ENCODE results near the gene FRZB. TPM values are rescaled to one million over a fixed set of nuclear protein-coding genes. Genes with fewer than 3 reads are reported as not detected.
A peak's percentile ranks its signal among the peaks of the same experiment; 100 is the strongest.
"Not testable (repeated sequence)": the region's sequence is repeated elsewhere in the genome, so short reads cannot be mapped to it uniquely, and the experiment has no call there.

Gene FRZB
- total RNA-seq, 1 donor from 2014 or later, result 0.68 TPM

DNA sequence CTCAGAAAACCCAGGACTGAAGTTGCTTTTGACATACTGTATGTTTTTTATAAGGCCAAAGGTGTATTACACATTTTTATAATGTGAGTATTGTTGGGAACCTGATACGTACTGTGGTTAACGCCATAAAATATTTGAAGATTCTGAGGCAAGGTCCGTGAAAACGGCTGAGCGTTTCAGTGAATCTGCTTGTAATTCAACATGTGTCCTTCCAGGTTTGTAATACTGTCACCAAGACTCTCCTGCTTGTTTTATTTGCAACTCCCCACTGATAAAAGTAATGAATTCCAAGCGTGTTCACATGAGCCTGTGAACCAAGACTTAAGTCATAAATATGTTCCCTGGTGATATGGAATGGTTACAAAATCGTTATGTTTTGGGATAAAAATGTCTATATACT lies 23.9 kb upstream of the FRZB start:
- DNase-seq, result no peak

DNA sequence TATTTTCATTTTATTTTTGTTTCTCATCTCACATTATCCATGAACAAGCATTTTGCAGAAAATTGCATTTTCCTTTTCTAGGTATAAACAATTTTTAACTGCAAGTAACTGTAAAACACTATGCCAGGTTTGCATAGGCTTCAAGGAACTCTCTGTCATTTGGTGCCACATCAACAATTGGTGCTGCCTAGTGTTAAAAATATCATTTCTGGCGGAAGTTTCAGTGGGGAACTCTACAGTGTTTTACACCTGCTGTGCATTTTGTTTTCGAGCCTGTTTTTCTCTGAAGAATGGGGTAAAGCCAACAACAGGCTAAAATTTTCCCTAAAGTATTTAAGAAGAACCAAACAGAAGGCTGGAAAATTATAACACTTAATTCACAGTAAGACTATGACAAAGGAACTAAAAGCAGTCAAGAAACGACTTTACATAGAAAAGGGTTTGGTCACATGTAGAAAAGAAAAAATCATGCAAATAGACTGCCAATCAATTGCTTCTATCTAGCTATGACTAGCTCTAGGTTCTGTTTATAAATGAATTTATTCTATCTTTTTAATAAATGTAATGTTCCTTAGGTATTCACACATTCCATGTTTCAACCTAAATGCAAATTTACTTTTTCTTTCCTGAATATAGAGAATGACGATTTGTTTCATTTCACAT lies 21.4 kb upstream of the FRZB start:
- DNase-seq, result no peak

DNA sequence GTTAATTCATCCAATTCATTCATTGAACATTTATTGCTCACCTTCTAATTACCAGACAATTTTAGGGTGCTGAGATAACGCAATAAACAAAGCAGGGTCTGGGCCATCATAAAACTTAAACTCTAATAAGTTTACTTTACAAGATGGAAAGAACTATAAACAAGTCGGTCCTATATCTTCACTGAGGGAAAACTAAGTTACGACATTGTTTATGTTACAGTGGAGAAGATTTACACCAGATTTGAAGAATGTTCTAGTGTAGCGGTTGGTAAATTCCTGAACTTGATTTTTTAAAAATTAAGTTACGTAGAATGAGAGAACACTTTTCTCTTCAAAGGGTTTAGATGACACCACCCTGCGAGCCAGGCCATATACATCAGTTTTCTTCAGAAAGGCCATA lies 20.7 kb upstream of the FRZB start:
- DNase-seq, result no peak

DNA sequence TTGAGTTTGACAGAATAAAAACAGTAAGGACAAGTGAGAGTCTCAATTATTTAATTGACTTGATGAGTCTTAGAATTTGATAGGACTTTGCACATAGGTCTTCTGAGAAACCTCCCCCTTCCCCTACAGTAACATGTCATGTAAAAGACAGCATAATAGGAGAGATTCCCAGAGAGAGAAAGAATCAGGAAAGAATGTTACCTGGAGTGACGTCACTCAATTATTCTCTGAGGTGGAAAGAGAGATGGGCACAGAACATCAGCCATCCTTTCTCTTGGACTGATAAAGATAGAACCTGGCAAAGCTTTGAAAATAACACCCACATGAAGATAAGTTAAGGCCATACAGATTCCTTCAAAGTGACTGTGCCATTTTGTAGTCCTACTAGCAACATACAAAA lies 19.3 kb upstream of the FRZB start:
- DNase-seq, result no peak

DNA sequence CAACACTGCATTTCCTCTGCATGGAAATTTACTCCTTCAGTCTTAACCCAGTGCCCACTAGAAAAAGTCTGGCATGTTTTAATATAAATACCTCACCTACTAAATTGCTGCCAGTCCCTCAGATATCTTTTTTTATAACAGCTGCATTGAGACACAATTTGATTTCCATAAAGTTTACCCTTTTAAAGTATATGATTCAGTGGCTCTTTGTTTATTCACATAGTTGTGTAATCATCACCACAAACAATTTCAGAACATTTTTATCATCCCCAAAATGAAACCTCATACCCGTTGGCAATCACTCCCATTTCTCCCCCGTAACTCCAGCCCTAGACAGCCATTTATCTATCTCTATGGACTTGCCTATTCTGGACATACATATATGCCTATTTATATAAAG lies 17.0 kb upstream of the FRZB start:
- no peak for DNase-seq

DNA sequence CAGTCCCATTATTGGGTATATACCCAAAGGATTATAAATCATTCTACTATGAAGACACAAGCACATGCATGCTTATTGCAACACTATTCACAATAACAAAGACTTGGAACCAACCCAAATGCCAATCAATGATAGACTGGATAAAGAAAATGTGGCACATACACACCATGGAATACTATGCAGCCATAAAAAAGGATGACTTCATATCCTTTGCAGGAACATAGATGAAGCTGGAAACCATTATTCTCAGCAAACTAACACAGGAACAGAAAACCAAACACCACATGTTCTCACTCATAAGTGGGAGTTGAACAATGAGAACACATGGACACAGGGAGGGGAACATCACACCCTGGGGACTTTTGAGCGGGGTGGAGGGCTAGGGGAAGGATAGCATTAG lies 13.7 kb upstream of the FRZB start:
- DNase-seq, result not testable (repeated sequence)

DNA sequence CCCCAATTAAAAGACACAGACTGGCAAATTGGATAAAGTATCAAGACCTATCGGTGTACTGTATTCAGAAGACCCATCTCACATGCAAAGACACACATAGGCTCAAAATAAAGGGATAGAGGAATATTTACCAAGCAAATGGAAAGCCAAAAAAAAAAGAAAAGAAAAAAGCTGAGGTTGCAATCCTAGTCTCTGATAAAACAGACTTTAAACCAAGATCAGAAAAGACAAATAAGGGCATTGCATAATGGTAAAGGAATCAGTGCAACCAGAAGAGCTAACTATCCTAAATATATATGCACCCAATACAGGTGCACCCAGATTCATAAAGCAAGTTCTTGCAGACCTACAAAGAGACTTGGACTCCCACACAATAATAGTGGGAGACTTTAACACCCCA lies 10.2 kb upstream of the FRZB start:
- DNase-seq, result not testable (repeated sequence)

DNA sequence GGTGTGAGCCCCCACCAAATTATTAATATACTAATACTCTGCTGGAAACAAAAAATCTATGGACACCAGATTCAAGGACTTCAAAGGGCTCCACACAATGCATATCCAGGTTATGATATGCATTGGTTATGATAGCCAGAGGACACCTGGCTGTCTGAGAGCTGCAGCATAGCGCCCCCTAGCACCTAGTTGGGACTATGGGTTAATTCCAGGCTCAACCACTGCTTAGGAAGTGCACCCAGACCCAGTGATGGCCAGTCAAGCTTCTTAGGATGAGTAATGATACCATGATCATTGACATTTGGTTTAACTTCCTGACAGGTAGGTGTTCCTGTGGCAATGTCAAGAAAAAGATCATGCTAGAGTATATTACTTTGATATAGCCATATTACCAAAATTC lies 3.8 kb upstream of the FRZB start:
- DNase-seq, result peak; percentile 23

DNA sequence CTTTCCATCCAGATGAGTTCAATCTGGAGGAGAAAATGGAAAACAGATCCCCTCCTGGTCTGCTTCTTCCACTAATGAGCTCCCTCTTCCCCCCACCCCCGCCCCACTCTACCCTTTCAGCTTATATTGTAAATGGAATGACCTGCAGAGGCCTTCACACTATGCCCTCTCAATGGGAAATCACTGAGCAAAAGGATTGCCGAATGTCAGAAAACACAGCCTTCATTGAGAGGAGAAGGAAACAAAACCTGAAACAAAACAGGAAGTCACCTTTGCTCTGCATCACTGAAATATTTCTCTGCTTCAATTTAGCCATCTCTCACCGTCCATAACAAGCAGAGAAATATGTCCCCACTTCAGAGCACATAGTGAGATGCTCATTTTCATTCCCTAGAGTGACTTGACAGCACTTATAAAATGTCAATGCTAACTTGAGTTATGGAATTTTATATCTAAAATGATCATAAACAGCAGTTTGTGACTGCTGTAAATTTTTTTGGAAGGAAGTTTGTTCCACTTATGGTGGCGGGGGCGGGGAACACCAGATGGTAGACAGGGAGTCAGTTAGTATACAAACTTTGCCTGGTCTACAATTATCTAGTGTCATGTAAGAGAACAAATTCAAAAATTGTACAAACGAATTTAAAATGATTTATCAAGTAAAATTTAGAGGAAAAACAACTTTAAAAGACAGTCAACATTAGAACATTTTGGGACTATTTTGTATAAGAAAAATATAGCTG lies 1.8 kb upstream of the FRZB start:
- DNase-seq, result no peak

DNA sequence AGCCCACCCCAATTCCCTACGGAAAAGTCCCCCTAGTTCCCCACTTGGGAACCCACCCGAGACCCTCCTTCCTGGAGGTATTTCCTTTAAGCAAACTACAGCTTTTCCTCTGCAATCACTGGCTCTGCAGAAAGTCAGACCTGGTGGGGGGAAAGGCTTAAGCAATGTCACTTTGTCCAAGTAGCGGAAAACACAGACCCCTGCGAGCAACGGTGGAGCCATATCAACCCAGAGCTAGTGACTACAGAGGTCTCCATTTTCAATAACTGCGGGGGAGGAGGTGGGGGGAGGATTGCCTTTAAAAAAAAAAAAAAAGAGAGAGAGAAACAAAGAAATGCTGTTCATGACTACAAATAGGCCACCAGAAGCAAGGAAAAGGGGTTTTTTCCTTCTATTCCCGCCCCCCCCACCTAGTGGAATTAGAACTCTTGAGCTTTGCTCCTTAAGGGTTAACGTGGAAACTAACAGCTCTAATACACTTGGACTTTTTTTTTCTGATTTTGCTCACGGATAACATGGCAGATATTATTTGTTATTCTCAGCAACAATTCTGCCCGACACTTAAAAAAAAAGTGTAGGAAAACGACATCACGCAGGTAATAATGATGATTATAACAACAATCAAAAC lies 1.1 kb upstream of the FRZB start:
- DNase-seq, result no peak

DNA sequence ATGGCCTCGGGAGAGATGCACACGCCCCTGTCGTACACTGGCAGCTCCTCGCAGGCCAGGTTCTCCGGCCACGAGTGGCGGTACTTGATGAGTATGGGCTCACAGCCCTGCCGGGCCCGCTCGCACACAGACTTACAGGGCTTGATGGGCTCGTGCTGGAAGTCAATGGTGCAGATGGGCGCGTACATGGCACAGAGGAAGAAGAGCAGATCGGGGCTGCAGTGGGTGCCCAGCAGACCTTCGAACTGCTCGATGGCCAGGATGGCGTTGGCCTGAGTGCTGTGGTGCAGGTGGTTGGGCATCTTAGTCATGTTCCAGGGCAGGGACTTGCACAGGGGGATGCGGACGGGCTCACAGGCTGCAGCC lies 359 bp downstream of the FRZB start:
- DNase-seq, result no peak

DNA sequence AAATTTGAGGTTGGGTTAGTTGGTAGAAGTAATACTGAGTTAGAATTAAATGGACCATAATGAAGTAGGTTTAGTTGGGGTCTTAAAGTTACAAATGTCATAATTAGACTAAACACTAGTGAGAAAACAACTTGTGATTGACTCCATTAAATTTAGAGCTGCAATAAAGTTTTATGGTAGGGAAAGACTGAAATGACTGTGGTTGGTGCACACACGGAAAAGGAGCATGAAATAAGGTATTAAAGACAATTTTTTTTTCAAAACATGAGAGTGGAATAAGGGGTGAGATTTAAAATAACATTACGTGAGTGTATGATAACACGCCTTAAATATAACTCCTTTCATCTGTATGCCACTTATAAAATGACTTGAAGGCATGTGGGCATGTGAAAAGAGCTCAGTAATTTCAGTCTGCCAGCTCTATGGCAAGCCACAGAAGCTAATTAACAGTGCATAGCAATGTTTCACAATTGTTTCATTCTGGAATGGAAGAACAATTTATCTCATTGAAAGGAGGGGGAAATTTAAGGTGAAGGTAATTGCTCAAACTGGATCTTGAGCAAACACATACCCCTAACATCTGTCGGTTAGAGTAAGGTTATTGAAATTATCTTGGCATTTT lies 1.4 kb downstream of the FRZB start:
- no peak for DNase-seq

DNA sequence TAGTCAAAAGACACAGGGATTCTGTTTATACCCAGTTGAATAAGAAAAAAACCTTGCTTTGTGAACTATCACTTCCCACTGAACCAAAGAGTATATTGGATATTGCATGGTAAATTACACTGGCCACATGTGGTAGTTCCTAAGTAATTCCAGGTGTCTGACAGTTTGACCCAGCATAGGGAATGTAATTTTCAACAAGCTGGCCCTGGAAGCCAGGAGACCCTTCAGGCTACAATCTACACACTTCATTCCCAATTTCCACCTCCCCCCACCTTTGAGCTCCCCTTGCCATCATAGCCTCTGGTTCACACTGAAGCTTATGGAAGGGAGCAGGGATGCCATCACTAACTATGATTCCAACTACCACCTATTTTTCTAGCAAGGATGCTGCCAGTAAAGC lies 2.8 kb downstream of the FRZB start:
- no peak for DNase-seq

DNA sequence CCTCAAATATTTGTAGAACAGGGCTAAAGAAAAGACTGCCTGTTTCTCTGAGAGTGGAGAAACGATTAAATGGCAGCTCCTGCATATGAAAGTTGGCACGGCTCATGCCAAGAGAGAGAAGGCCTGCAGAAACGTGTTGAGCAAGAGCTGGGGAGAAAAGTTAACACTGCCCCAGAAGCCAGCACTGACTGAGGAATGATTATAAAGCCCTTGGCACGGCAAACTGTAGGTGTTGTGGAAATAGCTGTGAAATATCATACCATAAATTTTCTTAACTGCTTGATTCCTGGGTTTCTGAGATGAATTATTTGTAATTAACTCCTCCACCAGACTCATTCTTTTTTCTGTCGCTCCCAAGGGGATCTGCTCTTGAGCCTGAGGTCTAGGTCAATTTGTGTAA lies 4.3 kb downstream of the FRZB start:
- DNase-seq, result no peak

DNA sequence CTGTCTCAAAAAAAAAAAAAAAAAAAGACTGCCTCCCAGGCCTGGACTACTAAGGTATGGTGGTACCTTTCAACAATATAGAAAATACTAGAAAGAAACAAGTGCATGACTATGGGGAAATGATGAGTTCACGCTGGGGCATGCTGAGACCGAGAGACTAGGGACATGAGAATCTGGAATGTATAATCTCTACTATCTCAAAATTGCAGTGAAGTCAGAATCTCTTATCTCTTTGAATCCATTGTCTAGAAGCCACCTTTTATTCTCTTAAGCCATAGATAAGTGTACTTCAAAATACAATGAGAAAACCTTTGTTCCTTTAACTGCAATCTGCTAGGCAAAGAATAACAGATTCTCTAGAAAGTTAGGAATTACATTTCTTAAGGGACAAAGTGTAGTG lies 5.6 kb downstream of the FRZB start:
- no peak for DNase-seq

DNA sequence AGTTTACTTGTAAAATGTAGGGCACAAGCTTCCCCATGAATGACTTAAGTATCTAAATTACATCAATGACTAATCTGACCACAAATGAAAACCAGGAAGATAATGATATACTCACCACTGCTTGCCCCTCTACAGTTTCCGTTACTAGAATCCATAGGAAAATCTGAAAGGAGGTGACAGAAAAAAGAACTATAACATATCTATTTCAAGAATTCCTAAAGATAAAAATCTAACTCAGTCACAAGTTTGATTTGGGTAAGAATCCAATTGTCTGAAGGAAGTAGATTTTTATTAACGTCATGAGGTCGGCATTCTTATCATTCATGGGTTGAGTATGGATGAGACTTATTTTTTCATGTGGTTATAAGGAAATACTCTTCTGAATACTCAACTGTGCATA lies 7.8 kb downstream of the FRZB start:
- DNase-seq, result no peak

DNA sequence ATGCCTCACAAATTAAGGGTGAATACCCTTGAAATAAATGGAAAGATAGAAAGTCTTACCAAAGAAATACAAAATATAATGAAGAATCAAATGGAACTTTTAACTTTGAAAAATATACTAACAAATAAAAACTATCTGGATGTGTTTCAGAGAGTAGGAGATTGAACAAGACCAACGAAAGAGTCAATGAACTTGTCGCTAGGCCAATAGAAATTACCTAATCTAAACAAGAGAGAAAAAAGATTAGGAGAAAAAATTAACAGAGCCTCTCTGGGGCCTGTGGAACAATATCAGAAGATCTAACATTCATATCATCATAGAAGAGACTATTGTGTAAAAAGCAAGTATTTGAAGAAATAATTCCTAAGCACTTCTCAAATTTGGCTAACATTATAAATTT lies 11.1 kb downstream of the FRZB start:
- no peak for DNase-seq

DNA sequence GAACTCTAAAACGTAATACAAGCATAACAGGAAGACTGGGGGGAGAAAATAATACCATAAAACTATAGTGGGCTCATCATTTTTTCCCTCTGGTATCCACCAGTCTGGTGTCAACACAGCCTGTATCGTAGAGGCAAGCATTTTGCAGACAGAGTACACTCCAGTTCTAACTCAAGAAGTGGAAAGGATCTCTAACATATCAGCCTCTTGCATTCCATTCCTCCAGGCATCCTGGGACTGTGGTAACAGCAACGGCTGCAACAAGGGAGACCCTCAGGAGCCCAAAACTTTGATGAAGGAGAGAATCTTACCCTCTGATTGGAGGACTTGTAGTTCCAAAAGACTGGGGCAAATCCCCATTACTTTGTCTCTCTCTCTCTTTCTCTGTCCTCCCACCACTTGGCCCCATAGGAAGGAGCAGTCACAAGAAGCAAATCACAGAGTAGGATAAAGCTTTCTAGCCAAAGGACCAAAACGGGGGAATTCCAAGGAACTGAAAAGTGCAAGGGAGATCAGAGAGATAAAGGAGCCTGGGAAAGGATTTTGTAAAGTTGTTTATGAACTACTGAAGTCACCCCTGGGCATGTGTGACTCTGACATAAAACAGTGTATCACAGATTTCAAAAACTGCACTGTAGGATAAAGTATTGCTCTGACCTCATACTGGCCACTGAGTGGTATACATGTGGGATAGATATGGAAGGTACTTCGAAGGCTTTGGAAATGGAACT lies 11.9 kb downstream of the FRZB start:
- no peak for DNase-seq

DNA sequence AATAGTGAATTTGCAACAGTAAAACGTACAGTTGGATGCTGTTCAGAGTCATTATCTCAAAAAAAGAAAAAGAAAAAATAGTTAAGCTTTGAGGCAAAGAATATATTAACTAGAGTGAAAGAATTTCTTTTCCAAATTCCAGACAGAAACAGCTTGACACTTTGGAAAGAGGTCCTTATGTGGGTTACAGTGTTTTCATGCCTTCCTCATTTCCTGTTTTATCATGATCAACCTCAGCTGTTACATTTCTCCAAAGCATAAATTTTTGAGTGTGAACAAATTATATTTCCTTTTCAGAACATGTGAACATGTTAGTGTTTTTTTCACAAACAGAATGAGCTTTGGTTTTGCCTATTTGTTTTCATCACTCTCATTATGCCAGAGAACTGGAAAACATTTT lies 13.6 kb downstream of the FRZB start:
- no peak for DNase-seq

DNA sequence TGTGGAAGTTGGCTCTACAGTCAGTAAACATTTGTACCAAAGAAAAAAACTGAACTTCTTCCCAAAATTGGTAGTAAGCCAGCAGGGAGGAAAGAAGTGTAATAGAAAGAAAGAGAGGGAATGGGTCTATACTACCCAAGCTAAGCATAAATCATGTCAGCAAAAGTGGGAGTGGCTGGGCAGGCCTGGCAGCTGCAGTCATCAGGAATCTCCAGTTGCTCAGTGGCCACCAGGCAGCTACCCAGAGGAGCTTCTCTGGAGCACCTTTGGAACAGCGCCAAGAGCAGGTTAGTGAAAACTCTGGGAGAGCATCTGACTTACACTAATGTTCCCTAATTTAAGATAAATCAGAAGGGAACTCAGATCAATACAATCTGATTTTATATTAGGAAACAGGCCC lies 14.3 kb downstream of the FRZB start:
- DNase-seq, result no peak

DNA sequence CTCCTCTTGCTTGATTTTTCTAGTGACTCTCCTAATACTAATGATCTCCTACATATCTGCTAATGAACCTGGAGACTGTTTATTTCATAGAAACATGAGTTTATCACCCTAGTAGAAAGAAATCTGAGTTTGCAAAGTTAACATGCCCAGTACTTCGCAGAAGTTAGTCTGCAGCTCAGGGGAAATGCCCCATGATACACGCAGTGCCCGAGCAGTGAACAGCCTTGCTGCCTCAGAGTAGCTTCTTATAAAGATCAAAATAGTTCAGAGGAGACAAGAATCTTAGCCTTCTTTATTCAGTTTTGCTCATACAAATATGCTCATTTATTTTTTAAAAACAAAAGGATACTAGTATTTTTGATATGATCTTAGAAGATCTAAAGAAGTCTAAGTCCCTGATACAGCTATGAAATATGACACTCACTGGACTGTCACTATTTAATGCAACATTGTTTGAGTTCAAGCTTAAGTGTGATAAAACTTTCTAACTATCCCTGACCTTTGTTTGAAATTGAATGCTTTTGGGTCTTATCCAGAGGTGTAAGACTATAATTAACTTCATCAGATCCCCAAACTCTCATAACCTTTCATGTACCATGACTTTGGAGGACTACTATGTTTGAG lies 20.5 kb downstream of the FRZB start:
- no peak for DNase-seq

DNA sequence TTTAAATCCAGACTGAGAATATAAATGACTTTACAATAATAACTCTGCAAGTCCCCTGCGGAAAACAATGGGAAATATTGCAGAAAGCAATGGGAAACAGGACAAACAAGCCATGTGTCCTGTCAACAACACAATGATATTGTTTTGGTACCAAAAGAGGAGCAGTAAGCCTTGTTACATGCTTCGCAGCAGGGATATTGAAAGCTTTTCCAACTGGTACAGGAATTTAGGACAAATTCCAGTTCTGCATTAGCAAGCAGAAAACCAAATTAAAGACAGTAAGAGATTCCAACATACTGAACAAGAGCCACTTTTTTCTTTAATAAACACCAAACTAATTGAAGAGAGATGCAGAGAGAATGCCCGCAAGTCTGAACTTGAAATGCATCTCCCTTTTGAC lies 30.0 kb downstream of the FRZB start:
- DNase-seq, result no peak

DNA sequence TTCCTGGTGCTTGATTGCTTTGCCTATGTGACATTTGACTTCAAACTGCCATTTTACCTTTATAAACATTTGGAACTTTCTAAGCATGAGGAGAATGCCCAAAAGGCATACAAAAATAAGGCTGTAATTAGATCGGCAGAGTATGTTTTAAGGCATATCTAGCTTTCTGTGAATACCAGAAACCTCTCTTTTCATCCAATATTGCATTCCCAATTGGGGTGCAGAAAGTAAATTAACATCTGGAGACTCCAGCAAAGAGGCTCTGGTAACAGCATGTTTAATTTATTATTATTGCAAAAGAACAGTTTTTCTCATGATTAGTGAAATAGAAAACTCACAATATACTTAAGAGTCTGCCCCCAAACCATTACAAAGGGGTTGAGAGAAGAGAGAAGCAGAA lies 32.1 kb downstream of the FRZB start:
- no peak for DNase-seq

Measured in dermis blood vessel endothelial cell (primary cell).